Measurements from ENCODE around the gene DNAJB5.

GRCh38 chr9:34994900-34995669, 5.5 kb downstream of the DNAJB5 start:
- TF ChIP-seq CTCF (IDR thresholded peaks at IDR 0.05) (no peak), POLR2A (IDR thresholded peaks at IDR 0.05) (no peak)
